OCI-M2 (cell line): ENCODE measurements around the gene MAN2B2.
A peak's percentile ranks its signal among the peaks of the same experiment; 100 is the strongest.

Experiments
- DNase-seq: peaks from one replicate; lab custom pipeline; 2025; ENCODE audit not compliant: unreplicated experiment; lab: John Stamatoyannopoulos, UW

MAN2B2 gene

DNA sequence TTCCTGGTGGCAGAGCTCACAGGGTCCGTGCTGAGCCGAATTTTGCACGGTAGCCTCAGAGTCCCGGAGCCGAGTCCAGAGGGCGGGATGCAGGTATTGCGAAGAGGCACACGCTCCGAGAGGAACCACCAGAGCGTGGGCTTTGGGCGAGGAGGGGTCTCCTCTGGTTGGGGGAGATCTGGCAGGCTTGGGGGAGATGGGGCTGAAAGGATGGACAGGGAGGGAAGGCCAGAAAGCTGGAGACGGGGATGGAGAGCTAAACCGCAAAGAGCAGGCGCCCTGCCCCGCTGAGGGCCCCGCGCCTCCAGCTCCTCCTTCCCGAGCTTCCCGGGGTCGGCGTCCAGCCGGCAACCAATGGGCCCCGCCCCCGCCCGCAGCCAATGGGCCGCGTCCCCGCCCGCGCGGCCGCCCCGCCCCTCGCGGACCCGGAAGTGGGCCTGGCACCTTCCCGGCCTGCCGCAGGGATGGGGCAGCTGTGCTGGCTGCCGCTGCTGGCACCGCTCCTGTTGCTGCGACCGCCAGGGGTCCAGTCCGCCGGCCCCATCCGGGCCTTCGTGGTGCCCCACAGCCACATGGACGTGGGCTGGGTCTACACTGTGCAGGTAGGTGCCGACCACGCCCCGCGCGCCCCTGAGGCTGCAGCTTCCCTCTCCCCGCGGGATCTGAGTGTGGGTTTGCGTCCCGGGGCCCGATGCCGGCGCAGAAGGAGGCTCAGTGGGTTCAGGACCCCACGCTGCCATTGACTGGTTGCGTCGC, at the start of gene MAN2B2:
Gene MAN2B2 (plus strand): TSS at position 443 of the 756 bp plus-strand sequence. CDS start 22 bp downstream, at position 465.
- DNase-seq: peak; percentile 14

DNA sequence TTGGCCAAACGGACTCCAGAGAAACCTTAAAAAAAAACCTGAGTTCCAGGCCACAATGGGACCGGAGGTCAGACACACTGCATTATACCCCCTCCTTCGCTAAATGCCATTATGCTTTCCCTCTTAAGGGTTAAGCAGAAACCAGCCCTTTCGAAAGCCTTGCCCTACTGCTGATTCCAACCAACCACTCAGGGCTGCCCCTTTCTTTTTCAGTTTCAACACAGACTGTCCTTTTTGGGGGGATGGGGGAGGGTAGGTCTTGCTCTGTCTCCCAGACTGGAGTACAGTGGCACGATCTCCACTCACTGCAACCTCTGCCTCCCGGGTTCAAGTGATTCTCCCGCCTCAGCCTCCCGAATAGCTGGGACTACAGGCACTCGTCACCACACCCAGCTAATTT, 49.5 kb upstream of the MAN2B2 start:
- DNase-seq: no peak

DNA sequence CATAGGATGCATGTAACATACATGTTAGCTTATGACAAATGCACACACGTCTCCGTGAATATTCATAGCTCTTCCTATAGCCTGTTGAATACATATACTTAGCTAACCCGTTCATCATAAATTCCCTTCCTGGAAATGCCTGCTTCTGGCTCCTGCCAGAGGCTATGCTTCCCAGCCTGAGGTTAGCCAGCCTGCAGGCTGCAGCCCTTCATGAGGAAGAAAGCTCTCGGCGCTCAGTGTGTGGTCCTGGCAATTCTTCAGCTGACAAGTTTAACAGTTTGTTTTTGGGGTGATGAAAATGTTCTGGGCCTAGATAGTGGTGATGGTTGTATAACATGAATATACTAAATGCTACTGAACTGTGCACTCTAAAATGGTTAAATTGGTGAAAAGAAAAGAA, 48.8 kb upstream of the MAN2B2 start:
- no peak for DNase-seq

DNA sequence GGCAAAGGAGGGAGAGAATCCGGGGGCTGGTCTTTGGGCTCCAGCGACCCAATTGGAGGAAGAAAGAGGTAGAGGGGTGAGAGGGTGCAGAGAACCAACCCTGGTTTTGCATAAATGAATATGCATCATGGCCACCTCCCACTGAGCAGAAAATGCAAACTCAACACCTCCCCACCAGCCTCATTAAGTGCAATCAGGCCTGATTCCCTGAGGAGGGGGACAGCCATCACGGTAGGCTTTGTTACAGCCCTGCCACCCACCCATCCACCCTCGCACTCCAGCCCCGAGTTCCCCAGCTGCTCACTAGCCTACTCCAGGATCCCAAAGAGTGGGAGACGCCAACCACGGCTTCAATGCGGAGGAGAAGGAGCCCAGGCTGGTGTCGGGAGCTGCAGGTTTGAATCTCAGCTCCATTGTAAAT, 48.3 kb upstream of the MAN2B2 start:
- DNase-seq: no peak

DNA sequence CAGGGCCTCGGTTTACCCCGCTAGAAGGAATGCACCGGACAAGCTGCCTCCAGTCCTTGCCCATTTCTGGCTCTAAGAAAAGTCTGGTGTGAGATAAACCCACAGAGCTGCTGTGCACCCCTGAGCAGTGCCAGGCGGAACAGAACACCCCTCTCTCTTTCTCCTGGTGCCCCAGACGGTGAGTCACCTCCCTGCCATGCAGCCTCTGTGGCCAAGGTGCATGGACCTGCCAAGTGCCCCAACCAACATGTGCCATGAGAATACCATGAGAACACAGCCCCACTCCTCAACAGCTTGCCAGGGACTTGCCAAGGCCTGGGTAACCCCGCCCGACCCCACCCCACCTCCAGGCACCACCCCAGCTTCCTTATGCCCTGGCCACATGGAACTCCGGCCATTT, 47.7 kb upstream of the MAN2B2 start:
- no peak for DNase-seq

DNA sequence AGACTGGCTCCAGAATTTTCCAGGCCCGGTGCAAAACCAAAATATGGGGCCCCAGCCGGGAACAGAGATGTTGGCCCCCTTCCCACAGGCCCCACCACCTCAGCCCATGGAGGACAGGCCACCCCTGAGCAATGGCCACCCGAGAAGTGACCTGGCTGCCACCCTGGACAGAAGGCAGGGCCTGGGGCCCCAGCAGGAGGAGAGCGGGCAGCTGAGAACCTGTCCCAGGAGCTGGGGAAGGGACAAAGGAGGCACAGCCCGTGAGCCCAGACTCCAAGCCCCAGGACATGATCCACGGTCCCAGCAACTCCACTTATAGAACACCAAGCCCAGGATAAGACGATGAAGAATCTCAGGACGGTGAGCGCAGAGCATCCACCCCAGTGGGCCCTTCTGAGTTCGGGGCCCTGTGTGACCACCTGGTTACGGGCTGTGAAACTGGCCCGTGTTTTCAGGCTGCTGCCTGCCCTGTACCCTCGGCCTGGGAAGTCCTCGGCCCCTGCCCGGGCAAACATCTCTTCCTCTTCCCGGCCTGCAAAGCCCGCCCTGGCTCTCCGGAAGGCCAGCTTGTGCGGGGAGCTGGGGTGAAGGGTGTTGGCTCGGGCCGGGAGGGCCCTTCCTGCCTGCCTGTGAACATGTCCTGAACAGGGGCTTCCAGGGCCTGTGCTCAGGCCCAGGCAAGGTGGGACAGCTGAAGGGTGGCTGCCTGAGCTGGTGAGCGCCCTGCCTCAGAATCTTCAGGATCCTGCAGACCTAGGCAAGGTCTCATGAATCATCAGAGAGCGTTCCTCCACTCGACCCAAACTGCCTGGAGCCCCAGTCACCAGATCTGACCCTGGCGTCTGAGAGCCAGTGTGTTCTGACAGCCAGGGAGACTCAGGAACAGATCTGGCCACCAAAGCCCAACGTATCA, 47.0 kb upstream of the MAN2B2 start:
- DNase-seq: no peak

DNA sequence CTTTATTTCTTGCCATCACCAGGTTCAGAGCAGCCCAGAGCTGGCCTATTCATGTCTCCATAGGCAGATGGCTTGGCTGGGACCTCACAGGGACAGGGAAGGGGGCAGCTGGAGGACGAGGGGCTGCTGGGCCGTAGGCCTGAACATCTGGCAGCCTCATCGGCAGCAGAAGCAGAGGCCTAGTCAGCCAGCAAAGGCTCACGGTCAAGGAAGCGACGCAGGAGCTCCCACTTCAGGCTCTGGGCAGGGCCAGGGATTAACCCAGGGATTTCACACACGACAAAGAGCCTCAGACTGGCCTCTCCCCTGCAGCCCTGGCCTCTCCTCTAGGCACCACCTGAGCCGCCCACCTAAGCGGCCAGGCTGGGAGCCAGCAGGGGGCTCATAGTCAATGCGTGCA, 46.0 kb upstream of the MAN2B2 start:
- no peak for DNase-seq

DNA sequence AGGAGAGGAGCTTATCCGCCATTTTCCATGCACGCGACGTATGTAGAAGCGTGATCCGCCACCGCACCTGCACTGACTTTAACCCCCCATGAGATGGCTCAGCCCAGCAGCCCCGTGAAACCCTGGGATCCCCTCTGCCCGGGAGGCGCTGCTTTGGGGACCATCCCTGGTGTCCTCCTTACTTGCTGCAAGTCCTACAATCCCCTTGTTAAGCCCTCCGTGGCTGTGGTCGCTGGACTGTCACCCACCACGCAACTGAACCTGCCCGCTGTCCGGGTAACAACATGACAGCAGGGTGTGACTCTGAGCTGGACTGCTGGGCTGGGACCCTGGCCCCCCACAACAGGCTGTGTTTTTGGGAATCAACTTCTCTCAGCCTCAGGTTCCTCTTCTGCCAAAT, 44.7 kb upstream of the MAN2B2 start:
- DNase-seq: no peak

DNA sequence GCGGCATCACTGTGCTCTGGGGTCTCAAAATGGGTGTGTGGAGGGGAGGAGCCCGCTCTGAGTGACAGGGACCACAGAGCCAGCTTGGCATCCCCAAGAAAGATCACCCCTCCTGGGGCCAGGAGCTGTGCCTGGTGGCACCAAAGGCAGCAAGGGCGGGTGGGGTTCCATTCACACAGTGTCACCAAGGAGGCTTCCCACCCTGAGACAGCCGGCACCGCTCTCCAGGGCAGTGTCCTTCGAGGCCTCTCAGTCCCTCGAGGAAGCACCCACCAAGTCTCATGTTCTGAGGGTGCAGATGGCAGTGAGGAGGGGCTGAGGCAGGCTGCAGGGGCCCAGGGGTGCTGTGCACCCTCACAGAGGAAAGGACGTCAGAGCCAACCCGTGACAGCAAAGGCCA, 44.0 kb upstream of the MAN2B2 start:
- DNase-seq: no peak

DNA sequence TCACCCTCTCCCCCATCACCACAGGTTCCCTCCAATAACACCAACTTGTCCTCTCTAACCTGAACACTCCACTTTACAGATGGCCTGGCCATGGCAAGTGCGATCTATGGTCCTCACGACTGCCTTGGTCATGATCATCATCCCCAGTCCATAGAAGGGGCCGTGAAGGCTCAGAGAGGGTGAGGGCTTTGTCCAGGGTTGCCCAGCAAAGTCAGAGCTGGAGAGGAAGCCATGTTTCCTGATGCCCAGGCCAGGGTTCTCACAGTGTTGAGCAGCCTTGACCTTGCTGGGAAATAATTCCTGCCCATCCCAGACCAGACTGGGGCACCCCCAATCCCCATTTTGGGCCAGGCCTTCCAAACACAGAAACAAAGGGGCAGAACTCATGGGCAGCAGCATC, 42.9 kb upstream of the MAN2B2 start:
- DNase-seq: no peak

DNA sequence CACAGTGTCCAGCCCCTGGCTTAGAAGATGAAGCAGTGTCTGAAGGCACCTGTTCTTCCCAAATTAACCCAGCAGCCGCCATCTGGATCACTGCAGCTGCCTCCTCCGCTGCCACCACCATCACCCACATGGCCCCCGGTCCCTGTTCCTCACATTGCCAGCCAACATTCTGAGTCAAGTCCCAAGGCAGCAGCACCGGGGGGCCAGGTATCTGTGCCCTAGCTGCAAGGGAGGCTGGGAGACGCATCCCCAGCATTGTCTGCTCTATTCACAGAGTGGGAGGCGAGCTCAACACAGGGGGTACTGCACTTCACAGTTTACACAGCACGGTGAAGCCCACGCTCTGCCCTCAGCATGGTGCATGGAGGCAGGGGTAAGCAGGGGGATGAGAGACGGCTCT, 42.3 kb upstream of the MAN2B2 start:
- no peak for DNase-seq

DNA sequence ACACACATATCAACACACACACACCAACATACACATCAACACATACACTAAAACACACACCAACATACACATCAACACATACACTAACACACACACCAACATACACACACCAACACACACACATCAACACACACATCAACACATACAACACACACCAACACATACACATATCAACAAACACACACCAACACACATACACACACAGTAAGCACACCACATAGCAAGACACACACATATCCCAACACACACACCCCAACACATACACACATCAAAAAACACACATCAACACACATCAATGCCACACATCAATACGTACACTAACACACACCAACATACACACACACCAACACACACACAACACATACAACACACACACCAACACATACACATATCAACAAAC, 40.9 kb upstream of the MAN2B2 start:
- DNase-seq: no peak

DNA sequence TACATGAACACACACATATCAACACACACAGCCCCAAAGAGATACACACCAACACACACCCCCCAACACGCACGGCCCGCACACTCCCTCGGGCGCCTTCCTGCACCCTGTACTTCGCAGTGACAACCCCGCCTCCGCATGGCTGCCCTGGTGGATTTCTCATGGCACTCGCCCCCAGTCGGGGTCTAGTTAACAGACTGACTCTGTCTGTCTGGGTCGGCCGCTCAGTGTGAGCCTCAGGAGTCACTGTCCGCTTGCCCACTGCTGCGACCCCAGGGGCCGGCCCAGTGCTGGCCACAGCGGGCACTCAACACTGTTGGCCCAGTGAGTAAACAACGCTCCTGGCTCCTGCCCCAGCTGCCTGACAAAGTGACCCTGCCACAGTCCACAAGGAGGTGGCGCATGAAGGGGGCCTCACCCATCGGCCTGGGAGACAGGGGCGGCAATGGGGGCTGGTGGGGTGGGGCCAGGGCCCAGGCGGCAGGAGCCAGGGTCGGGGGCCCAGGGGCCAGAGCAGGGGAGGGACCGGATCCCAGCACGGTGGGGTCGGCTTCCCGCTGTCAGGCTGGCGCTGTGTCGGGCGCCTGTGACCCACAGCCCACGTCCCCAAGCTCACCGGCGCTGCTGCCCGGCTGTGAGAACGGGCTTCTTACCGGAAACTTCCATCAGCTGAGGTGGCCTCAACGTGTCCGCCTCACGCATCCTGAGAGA, 40.2 kb upstream of the MAN2B2 start:
- no peak for DNase-seq

DNA sequence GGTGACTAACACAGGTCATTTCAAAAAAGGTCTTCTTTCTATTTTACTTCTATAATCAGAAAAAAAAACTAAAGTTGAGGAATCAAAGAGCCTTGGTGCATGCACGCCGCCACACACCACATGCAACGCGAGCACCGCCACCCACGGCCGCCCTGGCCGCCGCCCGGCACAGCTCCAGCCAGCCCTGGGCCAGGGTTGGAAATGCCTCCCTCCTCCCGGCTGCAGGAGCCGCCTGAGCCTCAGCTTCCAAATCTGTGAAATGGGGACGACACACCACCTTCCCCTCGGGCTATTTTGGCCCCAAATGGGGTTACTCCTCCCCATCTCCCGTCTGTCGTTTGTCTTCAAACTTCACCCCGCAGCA, 39.7 kb upstream of the MAN2B2 start:
- DNase-seq: no peak

DNA sequence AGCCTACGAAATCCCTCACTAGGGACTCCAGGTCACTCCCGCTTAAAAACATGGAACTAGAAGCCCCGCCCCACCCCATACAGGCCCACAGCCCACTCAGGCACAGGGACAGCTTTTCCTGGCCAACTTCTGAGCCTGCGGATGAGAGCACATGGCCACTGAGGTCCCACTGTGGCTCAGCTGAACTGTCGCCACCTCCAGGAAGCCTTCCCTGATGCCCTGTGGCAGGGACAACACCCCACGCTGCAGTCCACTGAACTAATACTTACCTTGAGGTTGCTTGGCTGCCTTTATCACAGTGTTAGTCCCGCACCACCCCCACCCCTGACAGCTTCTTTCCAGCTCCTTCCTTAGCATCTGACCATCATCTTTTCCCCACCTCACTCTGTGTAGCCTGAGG, 39.3 kb upstream of the MAN2B2 start:
- no peak for DNase-seq

DNA sequence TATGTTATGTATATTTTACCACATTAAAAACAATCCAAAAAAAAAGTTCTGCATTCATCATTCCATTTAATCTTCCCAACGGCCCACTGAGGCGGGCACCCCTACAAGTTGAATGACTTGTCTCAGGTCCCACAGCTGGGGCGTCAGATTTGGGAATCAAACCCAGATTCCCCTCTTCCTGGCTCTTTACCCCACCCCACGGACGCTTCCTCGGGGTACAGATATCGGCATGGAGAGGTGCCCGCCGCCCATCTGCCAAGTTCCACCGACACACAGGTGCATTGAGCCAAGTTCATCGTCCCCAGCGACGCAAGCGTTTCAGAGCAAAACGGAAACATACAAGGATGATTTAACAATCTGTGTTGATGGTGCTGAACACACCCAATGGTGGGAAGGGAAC, 36.9 kb upstream of the MAN2B2 start:
- no peak for DNase-seq

DNA sequence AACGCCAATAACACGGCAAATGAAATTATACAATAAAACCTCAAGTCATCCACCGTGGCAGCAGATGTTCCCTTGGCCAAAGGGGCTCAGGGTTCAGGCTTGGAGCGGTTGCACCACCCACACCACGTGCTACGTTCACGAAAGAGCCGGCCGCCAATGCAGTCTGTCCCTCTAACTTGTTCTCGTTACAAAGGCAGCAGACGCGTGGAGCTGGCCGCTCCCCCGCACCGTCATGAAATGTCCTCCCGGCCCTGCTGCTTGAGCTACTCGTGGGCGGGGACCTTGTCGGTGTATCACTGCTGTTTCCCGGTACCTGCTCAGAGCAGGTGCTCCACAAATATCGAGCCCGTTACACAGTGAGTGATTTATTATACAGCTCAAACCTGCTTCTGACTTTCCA, 36.4 kb upstream of the MAN2B2 start:
- no peak for DNase-seq

DNA sequence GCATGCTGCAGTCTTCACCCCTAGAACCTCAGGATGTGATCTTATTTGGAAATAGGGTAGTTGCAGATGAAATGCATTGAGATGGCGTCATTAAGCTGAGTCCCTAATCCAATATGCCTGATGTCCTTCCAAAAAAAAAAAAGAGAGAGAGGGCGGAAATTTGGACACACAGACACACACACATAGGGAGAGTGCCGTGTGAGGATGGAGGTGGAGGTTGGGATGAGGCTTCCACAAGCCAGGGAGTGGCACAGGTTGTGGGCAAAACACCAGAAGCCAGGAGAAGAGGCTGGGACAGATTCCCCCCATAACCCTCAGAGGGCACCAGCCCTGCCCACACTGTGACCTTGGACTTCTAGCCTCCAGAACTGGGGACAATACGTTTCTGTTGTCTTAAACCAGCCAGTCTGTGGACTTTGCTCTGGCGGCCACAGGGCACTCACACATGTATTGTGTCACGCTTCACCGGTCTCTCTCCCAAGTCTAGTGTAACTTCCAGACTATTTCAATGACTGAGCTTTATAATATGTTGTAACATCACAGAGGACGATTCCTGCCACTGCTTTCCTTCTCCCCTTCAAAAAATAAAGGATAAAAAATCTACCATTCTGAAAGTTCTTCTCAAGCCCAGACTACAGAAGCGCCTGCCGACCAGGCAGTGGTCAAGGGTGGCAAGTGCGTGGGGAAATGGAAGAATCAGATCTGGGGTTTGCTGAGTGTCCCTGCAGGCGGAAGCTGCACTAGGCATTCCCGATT, 35.8 kb upstream of the MAN2B2 start:
- DNase-seq: no peak

DNA sequence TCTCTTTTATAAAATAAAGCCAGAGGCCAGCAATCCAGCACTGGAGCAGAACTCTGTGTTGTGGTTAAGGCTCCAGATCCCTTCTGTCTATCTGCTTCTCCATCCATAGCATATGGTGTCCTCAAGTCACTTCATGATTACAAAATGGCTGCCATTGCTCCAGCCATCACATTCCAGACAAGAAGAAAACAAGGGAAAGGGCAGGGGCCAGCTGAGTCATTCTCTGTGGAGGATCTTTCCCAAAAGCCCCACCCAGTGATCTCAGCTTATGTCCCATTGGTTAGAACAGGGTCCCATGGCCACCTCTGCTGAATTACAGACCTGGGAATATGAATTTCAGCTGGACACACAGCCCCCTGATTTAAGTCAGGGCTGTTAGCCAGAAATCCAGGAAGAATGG, 34.1 kb upstream of the MAN2B2 start:
- no peak for DNase-seq

DNA sequence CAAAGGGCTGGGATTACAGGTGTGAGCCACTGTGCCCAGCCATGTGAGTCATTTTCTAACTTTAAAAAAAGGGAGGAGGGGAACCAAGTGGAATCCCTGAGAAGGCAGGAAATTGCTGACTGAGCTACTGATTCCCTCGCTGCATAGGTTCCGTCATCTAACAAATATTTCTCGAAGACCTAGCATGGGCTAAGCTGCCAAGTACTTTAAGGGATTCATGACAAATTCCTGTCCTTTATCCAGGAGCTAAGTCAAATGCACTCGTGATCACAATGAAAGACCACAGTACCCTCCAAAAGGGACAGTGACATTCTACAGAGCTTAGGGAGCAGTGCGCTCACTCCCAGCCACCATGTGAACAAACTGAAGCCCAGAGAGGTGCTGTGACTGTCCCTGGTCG, 33.2 kb upstream of the MAN2B2 start:
- no peak for DNase-seq

DNA sequence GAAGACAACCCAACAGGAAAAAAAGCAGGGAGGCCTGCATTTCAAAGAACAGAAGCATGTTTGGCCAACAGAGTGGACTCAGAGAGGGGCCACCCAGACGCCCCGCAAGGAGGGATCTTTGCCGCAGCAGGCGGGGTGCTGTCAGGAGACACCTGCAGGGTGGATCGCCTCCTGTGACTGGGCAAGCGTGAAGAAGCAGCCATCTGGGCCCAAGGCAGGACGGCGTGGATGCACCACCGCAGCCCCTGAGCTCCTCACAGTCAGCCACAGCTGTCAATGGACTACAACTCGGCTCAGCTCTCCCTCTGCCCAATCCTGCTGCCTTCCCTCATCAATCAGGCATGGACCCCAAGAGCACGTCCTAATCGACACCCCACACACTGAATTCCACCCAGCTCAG, 32.0 kb upstream of the MAN2B2 start:
- no peak for DNase-seq
